ENCODE measurements around the gene TOM1L2.
"Not testable (repeated sequence)": the region's sequence is repeated elsewhere in the genome, so short reads cannot be mapped to it uniquely, and the experiment has no call there.

The TOM1L2 gene

GRCh38 chr17:17815436-17816200 is 156.6 kb downstream of the TOM1L2 start:
- DNase-seq: no peak

- DNase-seq: no peak
These were observed 157.2 kb downstream of the TOM1L2 start for GRCh38 chr17:17815062-17815406.

GRCh38 chr17:17814162-17815061 is 157.8 kb downstream of the TOM1L2 start:
- peak; percentile 95 for DNase-seq

GRCh38 chr17:17813725-17814095 is 158.5 kb downstream of the TOM1L2 start:
- DNase-seq: no peak

- DNase-seq: no peak
These were observed 159.0 kb downstream of the TOM1L2 start for GRCh38 chr17:17813055-17813724.

- DNase-seq: peak; percentile 30
These were observed 159.8 kb downstream of the TOM1L2 start for GRCh38 chr17:17812211-17813054.

GRCh38 chr17:17811381-17812210 is 160.6 kb downstream of the TOM1L2 start:
- peak; percentile 25 for DNase-seq

GRCh38 chr17:17810895-17811248 is 161.3 kb downstream of the TOM1L2 start:
- DNase-seq: no peak

- no peak for DNase-seq
These were observed 161.9 kb downstream of the TOM1L2 start for GRCh38 chr17:17810084-17810894.

GRCh38 chr17:17809531-17810083 is 162.6 kb downstream of the TOM1L2 start:
- no peak for DNase-seq

- DNase-seq: peak; percentile 22
These were observed 163.3 kb downstream of the TOM1L2 start for GRCh38 chr17:17808706-17809432.

GRCh38 chr17:17808200-17808599 is 164.0 kb downstream of the TOM1L2 start:
- not testable (repeated sequence) for DNase-seq

- no peak for DNase-seq
These were observed 164.8 kb downstream of the TOM1L2 start for GRCh38 chr17:17807440-17807839.

GRCh38 chr17:17806611-17807274 is 165.5 kb downstream of the TOM1L2 start:
- peak; percentile 18 for DNase-seq

- no peak for DNase-seq
These were observed 166.2 kb downstream of the TOM1L2 start for GRCh38 chr17:17806035-17806434.

GRCh38 chr17:17805575-17805974 is 166.6 kb downstream of the TOM1L2 start:
- DNase-seq: no peak

- DNase-seq: no peak
These were observed 168.2 kb downstream of the TOM1L2 start for GRCh38 chr17:17804007-17804406.

GRCh38 chr17:17801800-17802481 is 170.3 kb downstream of the TOM1L2 start:
- no peak for DNase-seq
